GM18870 (cell line): ENCODE data around the gene CDR2L.
A peak's percentile ranks its signal among the peaks of the same experiment; 100 is the strongest.
"Not testable (repeated sequence)": the region's sequence is repeated elsewhere in the genome, so short reads cannot be mapped to it uniquely, and the experiment has no call there.

Source experiments
- ATAC-seq: cut with Tn5 transposase; IDR thresholded peaks from one replicate; pipeline ENCODE4 v1.9.1; 2021; ENCODE audit warnings: moderate library complexity; ENCODE audit not compliant: unreplicated experiment

Gene CDR2L

GRCh38 chr17:75008373-75008772 is 20.9 kb downstream of the CDR2L start:
- no peak for ATAC-seq

DNA sequence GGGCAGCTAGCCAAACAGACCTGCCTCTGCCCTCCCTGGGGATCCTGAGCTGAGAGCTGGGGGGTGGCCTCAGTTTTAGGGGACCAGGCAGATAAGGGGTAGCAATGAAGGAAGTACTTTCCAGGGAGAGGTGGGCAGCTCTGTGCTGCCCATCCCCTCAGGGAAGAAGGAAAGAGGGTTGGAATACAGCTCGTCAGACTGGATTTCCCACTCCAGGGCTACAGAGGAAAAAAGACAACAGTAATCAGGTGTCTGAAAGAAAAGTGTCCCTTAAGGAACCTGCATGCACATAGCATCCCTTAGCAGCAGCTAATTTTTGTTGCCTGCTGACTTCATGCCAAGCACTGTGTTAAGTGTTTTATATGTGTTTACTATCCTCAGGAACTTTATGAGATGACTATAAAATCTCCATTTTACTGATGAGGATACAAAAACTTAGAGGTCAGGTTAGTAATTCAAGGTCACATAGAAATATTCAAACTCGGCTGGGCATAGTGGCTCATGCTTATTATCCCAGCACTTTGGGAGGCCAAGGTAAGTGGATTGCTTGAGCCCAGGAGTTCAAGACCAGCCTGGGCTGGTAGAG is 21.8 kb downstream of the CDR2L start:
- ATAC-seq: no peak

DNA sequence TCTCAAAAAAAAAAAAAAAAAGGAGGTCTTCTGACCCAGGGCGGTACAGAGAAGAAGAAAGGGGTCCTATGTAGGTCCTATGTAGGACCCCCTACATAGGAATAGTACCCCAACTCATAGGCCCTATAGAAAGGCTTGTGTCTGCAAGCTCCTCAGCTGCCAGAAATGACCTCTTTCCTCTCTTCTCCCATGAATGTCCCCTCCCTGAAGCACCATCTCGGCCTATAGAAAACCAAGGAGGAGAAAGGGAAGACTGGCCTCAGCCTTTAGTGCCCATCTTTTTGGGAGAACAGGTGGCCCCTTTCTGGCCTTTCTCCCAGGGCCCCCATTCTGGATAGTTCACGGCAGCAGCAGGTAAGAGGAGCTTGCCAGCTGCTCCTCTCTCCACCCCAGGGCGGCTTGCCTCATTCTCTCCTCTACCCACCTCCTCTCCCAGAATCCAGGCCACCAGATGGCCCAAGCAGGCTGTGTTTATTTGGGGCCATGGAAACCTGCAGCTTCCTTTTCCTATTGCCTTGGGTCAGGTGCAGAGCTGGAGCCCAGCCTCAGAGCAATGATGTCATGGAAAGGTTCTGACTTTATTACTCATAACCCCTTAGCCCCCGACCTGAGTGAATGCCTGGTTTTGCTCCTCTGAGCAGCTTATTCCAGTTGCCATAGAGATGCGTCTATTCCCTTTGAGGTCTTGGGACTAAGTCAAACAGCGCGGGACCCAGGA is 23.4 kb downstream of the CDR2L start:
- ATAC-seq: no peak

- ATAC-seq: no peak
Measured at GRCh38 chr17:75011401-75012095, 24.1 kb downstream of the CDR2L start.

DNA sequence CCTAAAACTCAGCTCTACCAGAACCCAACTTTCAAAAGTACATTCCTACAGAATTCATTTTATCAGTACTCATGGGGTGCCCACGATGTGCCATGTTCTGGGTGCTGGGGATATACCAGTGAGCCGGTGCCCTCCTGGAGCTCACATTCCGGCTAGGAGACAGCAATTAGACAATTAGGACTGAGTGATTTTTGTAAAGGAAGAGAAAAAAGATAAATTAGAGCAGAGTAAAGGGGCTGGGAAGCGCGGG is 24.6 kb downstream of the CDR2L start:
- ATAC-seq: no peak

DNA sequence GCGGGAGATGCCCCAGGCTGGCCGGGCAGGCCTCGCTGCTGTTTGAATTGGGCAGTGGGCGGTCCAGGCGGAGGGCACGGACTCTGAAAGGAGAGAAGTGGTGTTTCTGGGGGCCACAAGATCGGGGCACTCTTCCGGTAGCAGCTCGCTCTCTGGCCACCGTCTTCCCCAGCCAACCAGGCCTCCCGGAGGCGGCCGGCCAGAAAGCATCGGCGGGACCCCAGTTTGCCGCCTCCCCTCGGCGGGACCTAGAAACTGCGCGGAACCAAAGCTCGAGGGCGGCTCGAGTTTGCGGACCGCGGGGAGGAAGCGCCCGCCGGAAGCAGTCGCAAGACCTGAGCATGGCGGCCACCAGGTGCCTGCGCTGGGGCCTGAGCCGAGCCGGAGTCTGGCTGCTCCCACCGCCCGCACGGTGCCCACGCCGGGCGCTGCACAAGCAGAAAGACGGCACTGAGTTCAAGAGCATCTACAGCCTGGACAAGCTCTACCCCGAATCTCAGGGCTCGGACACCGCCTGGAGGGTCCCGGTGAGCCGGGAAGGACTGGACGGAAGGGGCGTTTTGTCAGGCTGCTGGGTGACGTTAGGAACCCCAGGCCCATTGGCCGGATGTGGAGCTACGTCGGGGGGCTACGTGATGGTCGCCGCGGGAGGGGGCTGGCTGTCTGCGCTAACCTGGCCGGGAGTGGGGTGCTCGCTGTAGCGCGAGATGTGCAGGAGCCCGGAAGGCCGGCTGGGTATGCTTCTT is 25.1 kb downstream of the CDR2L start, which contains the start of gene MRPL58:
MRPL58 (plus strand) TSS at position 325 of the 746 bp plus-strand sequence; CDS start at position 342, 17 bp downstream.
- ATAC-seq: peak; percentile 56

GRCh38 chr17:75013092-75013559 is 25.7 kb downstream of the CDR2L start:
- ATAC-seq: no peak

- ATAC-seq: no peak
Measured at GRCh38 chr17:75019146-75019545, 31.7 kb downstream of the CDR2L start.

GRCh38 chr17:75019710-75020109 is 32.3 kb downstream of the CDR2L start:
- no peak for ATAC-seq

GRCh38 chr17:75020331-75021110 is 33.1 kb downstream of the CDR2L start:
- ATAC-seq: no peak

DNA sequence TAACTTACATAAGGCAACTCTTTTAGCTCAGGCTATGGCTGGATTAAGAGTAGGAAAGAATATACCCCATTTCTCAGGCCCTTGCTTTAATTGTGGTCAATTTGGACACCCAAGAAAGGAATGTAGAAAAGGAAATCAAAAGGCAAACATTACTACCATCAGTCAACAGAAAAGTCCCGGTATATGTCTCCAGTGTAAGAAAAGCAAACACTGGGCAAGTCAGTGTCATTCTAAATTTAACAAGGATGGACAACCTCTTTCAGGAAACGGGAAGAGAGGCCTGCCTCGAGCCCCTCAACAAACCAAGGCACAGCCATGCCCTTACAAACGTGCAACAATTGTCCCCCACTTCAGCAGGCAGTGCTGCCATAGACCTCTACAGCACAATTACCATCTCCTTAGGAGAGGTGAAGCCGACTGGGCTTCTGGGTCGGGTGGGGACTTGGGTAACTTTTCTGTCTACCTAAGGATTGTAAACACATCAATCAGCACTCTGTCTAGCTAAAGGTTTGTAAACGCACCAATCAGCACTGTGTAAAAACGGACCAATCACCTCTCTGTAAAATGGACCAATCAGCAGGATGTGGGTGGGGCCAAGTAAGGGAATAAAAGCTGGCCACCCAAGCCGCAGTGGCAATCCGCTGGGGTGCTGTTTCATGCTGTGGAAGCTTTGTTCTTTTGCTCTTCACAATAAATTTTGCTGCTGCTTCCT is 37.4 kb downstream of the CDR2L start:
- ATAC-seq: no peak

- ATAC-seq: not testable (repeated sequence)
Measured at GRCh38 chr17:75025398-75025734, 37.9 kb downstream of the CDR2L start.

DNA sequence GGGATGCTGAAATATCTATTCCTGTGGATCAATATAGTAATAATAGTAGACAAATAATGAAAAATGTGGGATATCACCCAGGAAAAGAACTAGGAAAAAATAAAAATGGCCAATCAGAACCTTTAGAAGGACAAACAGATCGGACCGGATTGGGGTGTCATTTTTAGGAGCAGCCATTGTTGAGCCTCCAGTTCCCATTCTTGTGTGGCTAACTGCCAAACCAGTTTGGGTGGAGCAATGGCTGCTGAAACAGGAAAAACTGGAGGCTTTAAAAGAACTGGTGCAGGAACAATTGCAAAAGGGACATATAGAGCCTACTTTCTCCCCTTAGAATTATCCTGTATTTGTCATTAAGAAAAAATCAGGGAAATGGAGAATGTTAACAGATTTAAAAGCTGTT is 39.2 kb downstream of the CDR2L start:
- not testable (repeated sequence) for ATAC-seq

- no peak for ATAC-seq
Measured at GRCh38 chr17:75030161-75030560, 42.7 kb downstream of the CDR2L start.

GRCh38 chr17:75031972-75032719 is 44.7 kb downstream of the CDR2L start:
- no peak for ATAC-seq

DNA sequence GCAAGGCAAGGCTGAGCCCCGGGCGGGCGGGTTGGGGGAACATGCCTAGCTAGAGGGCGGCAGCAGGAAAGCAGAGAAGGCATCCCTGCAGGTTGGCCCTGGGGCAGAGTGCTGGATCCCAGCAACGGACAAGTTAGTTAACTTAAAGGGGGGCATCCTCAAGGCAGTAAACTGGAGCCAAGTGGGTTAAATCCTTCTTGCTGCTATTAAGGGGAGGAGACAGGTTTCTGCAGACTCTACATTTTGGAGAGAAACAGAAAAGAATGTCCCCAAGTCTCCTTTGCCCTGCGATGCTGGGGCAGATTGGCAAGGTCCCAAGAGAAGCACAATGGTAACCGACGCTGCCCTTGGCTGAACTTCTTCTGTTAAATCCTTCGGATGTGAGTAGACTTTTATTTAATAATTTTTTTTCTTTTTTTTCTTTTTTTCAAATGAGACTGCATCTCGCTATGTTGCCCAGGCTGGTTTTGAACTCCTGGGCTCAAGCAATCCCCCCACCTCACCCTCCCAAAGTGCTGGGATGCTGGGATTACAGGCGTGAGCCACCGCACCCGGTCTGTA is 45.4 kb downstream of the CDR2L start:
- no peak for ATAC-seq

DNA sequence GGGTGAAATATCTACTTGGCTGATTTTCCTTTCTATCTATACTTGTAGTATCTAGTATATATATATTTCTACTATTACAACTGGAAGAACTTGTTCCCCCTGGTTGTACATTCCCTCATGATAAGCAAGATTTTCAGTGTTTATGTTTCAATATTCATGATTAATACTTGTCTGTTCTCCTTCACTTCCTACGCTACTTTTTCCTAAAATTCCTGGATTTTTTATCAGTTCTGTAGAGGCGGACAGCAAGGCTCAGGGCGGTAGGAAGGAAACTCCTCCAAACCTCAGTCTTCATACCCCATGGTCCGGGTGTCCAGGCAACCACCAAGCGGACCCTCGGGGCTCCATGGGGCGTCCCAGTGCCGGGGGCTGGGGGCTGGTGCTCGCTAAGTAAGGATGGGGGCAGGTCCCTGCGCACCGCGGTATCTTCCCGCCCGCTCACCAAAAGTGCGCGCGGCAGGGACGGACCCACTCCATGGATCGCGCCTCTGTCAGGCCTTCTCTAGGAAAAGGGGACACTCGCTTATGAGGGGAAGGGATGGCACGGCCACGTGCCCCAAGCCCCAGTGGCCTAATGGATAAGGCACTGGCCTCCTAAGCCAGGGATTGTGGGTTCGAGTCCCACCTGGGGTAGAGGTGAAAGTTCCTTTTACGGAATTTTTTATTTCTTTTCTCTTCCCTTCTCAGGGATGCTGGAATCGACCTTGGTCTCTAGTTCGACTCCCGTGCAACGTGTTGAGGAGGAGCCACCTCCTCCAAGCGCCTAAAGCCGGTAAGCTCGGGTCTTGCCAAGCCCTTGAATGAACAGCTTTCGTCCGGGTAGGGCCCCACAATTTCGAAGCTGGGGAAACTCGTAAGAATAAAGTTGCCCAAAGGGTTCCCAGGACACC is 46.2 kb downstream of the CDR2L start:
- peak; percentile 45 for ATAC-seq

GRCh38 chr17:75034236-75034908 is 46.9 kb downstream of the CDR2L start:
- peak; percentile 26 for ATAC-seq
